ENCODE data around the gene ZNF844.

DNA sequence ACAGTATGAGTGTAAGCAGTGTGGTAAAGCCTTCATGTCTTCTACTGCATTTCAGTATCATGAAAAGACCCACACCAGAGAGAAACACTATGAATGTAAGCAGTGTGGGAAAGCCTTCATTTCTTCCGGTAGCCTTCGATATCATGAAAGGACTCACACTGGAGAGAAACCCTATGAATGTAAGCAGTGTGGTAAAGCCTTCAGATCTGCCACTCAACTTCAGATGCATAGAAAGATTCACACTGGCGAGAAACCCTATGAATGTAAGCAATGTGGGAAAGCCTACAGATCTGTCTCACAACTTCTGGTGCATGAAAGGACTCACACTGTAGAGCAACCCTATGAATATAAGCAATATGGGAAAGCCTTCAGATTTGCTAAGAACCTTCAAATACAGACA is 12.8 kb downstream of the ZNF844 start:
- TF ChIP-seq POLR2AphosphoS5 (IDR thresholded peaks at IDR 0.05; ENCODE audit: low read depth, low read length) (no peak), SIN3A (IDR thresholded peaks at IDR 0.05; ENCODE audit: borderline replicate concordance, insufficient read depth, low read length) (no peak)
- TF ChIP-seq, protein P1, sequence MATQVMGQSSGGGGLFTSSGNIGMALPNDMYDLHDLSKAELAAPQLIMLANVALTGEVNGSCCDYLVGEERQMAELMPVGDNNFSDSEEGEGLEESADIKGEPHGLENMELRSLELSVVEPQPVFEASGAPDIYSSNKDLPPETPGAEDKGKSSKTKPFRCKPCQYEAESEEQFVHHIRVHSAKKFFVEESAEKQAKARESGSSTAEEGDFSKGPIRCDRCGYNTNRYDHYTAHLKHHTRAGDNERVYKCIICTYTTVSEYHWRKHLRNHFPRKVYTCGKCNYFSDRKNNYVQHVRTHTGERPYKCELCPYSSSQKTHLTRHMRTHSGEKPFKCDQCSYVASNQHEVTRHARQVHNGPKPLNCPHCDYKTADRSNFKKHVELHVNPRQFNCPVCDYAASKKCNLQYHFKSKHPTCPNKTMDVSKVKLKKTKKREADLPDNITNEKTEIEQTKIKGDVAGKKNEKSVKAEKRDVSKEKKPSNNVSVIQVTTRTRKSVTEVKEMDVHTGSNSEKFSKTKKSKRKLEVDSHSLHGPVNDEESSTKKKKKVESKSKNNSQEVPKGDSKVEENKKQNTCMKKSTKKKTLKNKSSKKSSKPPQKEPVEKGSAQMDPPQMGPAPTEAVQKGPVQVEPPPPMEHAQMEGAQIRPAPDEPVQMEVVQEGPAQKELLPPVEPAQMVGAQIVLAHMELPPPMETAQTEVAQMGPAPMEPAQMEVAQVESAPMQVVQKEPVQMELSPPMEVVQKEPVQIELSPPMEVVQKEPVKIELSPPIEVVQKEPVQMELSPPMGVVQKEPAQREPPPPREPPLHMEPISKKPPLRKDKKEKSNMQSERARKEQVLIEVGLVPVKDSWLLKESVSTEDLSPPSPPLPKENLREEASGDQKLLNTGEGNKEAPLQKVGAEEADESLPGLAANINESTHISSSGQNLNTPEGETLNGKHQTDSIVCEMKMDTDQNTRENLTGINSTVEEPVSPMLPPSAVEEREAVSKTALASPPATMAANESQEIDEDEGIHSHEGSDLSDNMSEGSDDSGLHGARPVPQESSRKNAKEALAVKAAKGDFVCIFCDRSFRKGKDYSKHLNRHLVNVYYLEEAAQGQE (IDR thresholded peaks at IDR 0.05; ENCODE audit: insufficient read depth in 1 of 2, low read depth in 2 of 2, low read length in 2 of 2), result no peak
